HG03520 (cell line): ENCODE measurements around the gene SLC25A21.

Source experiments
- ATAC-seq: cut with Tn5 transposase; IDR thresholded peaks from one replicate; pipeline ENCODE4 v1.9.1; 2021; ENCODE audit warnings: mild to moderate bottlenecking, moderate library complexity; ENCODE audit not compliant: unreplicated experiment

The SLC25A21 gene

GRCh38 chr14:36657399-36658122 is 514.8 kb downstream of the SLC25A21 start:
- no peak for ATAC-seq

DNA sequence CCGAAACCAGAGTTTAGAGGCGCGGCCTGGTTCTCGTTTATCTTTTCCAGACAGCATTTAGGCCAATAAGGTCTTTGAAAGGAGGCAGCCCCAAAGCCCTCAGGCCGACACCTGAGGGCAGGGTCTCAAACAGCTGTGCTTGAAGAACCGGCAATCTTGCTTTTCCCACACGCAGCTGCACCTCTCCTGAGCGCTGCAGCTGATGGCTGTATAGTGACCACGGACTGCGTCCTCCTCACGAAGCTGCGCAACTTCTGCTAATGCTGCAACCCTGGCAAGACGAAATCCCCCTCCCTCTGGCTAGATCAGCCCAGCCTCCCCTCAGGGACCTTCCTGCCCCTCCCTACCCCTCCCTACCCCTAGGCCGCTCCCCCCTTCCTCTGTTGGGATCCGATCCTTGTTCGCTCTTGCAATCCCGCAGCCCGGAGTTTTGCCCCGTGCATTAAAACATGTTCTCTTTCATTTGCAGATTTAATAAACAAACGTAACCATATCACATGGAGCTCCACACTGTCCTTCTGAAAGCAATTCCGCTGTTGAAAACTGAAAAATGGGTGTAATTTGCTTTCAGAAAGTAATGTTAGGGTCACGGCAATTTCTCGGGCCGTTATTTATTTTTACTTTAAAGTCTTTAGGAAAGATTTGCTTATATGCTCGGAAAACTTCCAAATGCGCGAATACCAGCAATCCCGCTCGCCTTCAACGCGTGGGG is 515.6 kb downstream of the SLC25A21 start:
- ATAC-seq, result no peak

- no peak for ATAC-seq
Observed at GRCh38 chr14:36655963-36656686, 516.3 kb downstream of the SLC25A21 start.

DNA sequence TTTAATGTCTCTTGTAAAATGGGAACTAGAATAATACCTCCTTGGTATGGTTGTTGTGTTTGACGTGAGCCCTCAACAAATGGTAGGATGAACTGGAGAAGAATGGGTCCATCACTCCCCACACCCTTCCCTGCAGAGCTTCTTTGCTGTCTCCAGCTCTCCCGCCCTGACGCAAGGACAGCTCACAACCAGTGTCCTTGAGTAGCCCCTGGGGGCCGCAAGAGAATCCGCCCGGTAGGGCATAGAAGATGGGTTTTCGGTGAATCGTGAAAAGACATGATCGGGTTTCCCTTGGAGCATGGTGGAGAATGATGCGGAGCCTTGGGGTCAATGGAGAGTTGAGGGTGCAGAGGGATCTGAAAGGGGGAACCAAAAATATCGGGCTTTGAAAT is 516.8 kb downstream of the SLC25A21 start:
- ATAC-seq, result no peak

DNA sequence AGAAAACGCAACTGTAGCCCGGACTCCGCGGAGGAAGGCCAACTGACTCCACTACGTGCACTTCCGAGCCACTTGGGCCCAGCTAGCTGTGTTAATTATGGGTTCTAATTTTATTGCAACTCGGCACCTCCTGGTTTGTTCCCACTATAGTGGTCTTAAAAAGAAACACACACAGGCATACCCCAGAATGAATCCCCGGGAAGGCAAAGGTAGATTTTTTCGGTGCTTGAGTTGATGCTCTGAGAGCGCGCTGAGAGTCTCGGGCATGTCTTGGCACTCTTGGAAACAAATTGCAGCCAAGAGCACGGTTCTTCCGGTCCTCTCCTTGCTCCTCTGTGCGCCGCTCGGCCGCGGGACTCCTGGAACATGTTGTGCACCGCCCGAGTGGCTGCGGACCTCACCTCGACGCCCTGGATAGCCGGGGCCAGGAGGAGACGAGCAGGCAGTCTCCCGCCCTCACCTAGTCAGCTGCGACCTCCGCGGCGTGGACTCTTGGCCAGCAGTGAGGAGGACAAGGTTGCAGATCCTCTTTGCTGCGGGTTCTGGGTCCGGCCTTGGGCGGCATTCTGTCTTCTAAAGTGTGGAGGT is 517.5 kb downstream of the SLC25A21 start:
- ATAC-seq, result no peak

GRCh38 chr14:36653962-36654793 is 518.2 kb downstream of the SLC25A21 start:
- ATAC-seq, result no peak

GRCh38 chr14:36653413-36653812 is 519.0 kb downstream of the SLC25A21 start:
- ATAC-seq, result no peak

DNA sequence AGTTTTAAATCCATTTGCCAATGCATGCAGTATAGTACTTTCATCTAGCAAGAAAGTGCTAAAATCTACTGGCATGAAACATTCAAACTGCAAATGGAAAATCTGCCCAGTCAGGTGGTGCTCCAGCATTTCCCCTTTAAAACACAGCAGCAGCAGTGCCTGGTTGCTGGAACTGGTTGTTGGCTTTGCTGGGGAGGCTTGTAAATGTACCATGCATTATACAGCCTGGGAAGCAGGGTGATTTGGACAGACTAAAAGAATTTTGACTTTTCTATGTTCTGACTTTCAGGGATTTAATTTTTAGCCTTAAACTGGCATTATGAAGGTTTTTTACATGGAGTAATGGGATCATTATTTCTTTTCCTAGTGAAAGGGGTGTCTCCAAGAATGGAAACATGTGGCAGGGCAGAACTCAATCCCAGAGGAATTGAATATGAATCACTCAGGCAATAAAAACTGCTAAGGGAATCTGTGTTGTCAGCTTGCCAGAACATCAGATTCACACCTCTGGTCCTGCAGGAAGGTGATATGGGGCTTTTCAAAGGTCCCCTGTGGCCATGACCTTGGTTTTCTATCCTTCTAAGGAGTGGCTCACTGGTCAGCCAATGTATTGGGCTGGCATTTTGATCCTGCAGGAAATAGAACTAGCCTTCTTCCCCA is 519.7 kb downstream of the SLC25A21 start:
- no peak for ATAC-seq

GRCh38 chr14:36649872-36650650 is 522.3 kb downstream of the SLC25A21 start:
- ATAC-seq, result no peak

- no peak for ATAC-seq
Observed at GRCh38 chr14:36647824-36648753, 524.3 kb downstream of the SLC25A21 start.

- no peak for ATAC-seq
Observed at GRCh38 chr14:36647417-36647823, 525.0 kb downstream of the SLC25A21 start.

DNA sequence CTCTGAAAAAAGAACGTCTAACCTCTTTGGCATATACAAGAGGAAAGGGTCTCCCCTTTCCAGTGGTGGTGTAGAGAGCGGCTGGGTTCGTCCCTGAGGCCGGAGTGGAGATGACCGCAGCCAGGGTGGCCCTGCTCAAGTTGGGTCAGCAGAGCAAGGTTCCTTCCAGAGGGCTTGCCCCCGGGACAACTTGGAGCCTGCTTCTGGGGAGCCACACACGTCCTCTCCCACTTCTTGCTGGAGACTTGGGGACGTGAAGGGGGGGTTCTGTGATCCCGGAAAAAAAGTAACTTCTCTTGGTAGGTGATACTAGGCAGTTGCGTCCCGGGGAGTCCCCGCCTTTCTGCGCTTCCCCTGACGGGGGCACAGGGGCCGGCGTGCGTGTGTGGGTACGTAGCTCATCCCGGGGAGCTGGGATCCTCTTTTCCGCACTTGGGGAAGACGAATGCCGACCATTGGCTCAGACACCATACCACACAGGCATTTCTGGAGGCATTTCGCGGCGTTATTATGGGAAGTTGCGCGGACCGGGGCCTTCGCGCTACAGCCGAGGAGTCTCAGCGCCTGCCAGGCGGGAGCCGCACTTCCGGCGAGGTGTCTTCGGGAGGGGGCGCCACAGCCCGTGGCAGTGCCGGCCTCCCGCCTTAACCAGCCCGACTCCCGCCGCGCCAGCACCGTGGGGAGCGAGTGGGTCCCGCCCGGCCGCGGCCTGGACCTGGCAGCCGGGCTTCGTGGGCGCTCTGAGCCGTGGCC is 525.6 kb downstream of the SLC25A21 start:
- no peak for ATAC-seq

DNA sequence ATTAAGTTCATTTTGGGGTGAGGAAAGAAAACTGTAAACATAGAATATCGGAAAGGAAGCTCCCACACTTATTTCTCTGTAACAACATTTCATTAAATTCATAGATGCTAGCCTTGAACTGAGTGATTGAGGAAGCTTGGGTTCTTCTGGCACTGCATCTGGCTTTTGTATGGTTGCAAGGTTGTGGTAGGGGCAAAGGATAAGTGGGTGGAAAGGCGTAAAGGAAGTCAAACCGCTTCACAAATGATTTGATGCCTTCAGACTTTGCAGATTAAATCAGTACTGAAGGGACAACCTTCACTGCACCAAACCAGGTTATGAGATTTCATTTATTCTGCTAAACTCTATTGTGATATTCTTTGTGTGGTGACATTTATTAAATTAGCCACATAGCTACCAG is 538.8 kb downstream of the SLC25A21 start:
- ATAC-seq, result no peak
